ENCODE data around the gene MAPKAPK2.

Gene MAPKAPK2

DNA sequence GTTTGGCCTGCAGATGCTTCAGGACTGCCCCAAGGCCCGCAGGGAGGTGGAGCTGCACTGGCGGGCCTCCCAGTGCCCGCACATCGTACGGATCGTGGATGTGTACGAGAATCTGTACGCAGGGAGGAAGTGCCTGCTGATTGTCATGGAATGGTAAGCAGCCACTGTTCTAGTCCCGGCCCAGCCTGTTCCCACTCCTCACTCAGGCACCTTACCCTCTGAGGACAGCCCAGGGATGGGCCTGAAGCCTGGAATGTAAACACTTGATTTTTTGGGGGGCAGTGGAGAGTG, 43.9 kb downstream of the MAPKAPK2 start:
- H3K79me2 ChIP-seq (ENCODE audit: insufficient read depth, low read length) = peaks cover 38% of the 10 kb centered on the region
- peaks cover 15% of the 10 kb centered on the region for H3K4me1 ChIP-seq (ENCODE audit: insufficient read depth, low read length, poor library complexity, severe bottlenecking)
- H3K9me2 ChIP-seq (replicated peaks; ENCODE audit: low read depth, low read length) = no peaks in the 10 kb centered on the region
- H3K9ac ChIP-seq (ENCODE audit: low read depth, low read length, poor library complexity, severe bottlenecking) = no peak overlapping the region
- H3K4me2 ChIP-seq (ENCODE audit: low read depth, low read length, poor library complexity, severe bottlenecking) = no peak overlapping the region
- H3K4me3 ChIP-seq (ENCODE audit: low read length, poor library complexity, severe bottlenecking) = no peak overlapping the region
- no peaks in the 10 kb centered on the region for H3K27me3 ChIP-seq (ENCODE audit: insufficient read depth, low read length, poor library complexity, severe bottlenecking)
- peaks cover 46% of the 10 kb centered on the region; the same call in 1 of the 2 replicates for H3K36me3 ChIP-seq (ENCODE audit: insufficient read depth, low read length)
- no peaks in the 10 kb centered on the region for H3K9me3 ChIP-seq (ENCODE audit: insufficient read depth, low read depth, low read length)
- H3F3A ChIP-seq (ENCODE audit: low read depth) = no peaks in the 10 kb centered on the region
- H4K20me1 ChIP-seq (ENCODE audit: insufficient read depth, low read length, poor library complexity, severe bottlenecking) = peaks cover 15% of the 10 kb centered on the region
- no peak for TF ChIP-seq EZH2phosphoT487 (IDR thresholded peaks at IDR 0.05; ENCODE audit: borderline replicate concordance)
- TF ChIP-seq, protein P1, sequence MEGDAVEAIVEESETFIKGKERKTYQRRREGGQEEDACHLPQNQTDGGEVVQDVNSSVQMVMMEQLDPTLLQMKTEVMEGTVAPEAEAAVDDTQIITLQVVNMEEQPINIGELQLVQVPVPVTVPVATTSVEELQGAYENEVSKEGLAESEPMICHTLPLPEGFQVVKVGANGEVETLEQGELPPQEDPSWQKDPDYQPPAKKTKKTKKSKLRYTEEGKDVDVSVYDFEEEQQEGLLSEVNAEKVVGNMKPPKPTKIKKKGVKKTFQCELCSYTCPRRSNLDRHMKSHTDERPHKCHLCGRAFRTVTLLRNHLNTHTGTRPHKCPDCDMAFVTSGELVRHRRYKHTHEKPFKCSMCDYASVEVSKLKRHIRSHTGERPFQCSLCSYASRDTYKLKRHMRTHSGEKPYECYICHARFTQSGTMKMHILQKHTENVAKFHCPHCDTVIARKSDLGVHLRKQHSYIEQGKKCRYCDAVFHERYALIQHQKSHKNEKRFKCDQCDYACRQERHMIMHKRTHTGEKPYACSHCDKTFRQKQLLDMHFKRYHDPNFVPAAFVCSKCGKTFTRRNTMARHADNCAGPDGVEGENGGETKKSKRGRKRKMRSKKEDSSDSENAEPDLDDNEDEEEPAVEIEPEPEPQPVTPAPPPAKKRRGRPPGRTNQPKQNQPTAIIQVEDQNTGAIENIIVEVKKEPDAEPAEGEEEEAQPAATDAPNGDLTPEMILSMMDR (conservative IDR thresholded peaks at IDR 0.05; ENCODE audit: low read length) = no peak
- H2AFZ ChIP-seq (ENCODE audit: low read length) = no peak overlapping the region

DNA sequence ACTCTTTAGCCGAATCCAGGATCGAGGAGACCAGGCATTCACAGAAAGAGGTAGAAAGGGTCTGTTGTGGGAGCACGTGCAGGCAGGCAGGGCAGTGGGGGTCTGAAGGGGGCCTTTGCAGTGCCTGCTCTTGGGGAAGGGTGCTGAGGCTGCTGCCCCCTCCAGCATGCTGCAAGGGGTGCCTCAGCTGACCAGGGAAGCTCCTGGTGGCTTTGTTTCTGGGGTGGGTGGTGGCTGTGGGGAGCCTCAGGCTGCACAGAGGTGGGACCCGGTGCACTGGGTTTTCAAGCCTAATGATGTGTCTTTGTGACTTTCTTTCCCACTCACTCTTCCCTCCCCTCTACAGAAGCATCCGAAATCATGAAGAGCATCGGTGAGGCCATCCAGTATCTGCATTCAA, 44.3 kb downstream of the MAPKAPK2 start:
- Histone ChIP-seq H2AFZ (ENCODE audit: low read length) (no peak overlapping the region), H3K9me3 (ENCODE audit: insufficient read depth, low read depth, low read length) (no peaks in the 10 kb centered on the region), H3K36me3 (ENCODE audit: insufficient read depth, low read length) (peaks cover 48% of the 10 kb centered on the region; the same call in 1 of the 2 replicates), H3K27me3 (ENCODE audit: insufficient read depth, low read length, poor library complexity, severe bottlenecking) (no peaks in the 10 kb centered on the region), H3K4me2 (ENCODE audit: low read depth, low read length, poor library complexity, severe bottlenecking) (no peak overlapping the region), H3F3A (ENCODE audit: low read depth) (no peaks in the 10 kb centered on the region), H4K20me1 (ENCODE audit: insufficient read depth, low read length, poor library complexity, severe bottlenecking) (peaks cover 15% of the 10 kb centered on the region), H3K9ac (ENCODE audit: low read depth, low read length, poor library complexity, severe bottlenecking) (no peak overlapping the region), H3K4me3 (ENCODE audit: low read length, poor library complexity, severe bottlenecking) (no peak overlapping the region), H3K4me1 (ENCODE audit: insufficient read depth, low read length, poor library complexity, severe bottlenecking) (peaks cover 15% of the 10 kb centered on the region), H3K79me2 (ENCODE audit: insufficient read depth, low read length) (peaks cover 36% of the 10 kb centered on the region), H3K9me2 (replicated peaks; ENCODE audit: low read depth, low read length) (no peaks in the 10 kb centered on the region)
- TF ChIP-seq EZH2phosphoT487 (IDR thresholded peaks at IDR 0.05; ENCODE audit: borderline replicate concordance) = no peak
- TF ChIP-seq, protein P1 (conservative IDR thresholded peaks at IDR 0.05; ENCODE audit: low read length) = no peak

DNA sequence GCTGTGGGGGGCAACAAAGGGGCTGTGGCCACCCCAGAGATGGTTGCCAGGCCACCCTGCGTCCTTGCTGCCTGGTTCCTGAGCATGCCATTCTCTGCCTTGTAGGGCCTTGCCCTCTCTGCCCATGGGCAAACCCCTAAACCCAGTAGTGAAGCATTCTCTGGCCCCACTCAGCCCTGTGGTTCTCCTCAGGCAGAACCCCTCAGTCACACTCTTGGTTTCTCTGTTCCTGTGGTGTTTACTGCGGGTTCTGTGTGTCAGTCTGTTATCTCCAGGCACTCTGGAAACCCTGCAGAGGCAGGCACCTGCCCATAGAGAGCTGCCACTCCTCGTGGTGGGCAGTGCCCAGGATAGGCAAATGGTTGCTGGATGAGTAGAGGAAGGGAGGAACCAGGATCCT, 44.8 kb downstream of the MAPKAPK2 start:
- Histone ChIP-seq H4K20me1 (ENCODE audit: insufficient read depth, low read length, poor library complexity, severe bottlenecking) (peaks cover 15% of the 10 kb centered on the region), H3K4me2 (ENCODE audit: low read depth, low read length, poor library complexity, severe bottlenecking) (no peak overlapping the region), H3K9ac (ENCODE audit: low read depth, low read length, poor library complexity, severe bottlenecking) (no peak overlapping the region), H3K4me3 (ENCODE audit: low read length, poor library complexity, severe bottlenecking) (no peak overlapping the region), H3K4me1 (ENCODE audit: insufficient read depth, low read length, poor library complexity, severe bottlenecking) (peaks cover 15% of the 10 kb centered on the region), H3K9me3 (ENCODE audit: insufficient read depth, low read depth, low read length) (no peaks in the 10 kb centered on the region), H2AFZ (ENCODE audit: low read length) (no peak overlapping the region), H3K9me2 (replicated peaks; ENCODE audit: low read depth, low read length) (no peaks in the 10 kb centered on the region), H3F3A (ENCODE audit: low read depth) (no peaks in the 10 kb centered on the region), H3K27me3 (ENCODE audit: insufficient read depth, low read length, poor library complexity, severe bottlenecking) (no peaks in the 10 kb centered on the region), H3K79me2 (ENCODE audit: insufficient read depth, low read length) (peaks cover 36% of the 10 kb centered on the region), H3K36me3 (ENCODE audit: insufficient read depth, low read length) (peaks cover 48% of the 10 kb centered on the region; the same call in 1 of the 2 replicates)
- TF ChIP-seq, protein P1 (conservative IDR thresholded peaks at IDR 0.05; ENCODE audit: low read length) = no peak
- no peak for TF ChIP-seq EZH2phosphoT487 (IDR thresholded peaks at IDR 0.05; ENCODE audit: borderline replicate concordance)

All from Loucy (cell line).